HFF-Myc (cell line): ENCODE measurements around the gene ID1.
A peak's percentile ranks its signal among the peaks of the same experiment; 100 is the strongest.
"Not testable (repeated sequence)": the region's sequence is repeated elsewhere in the genome, so short reads cannot be mapped to it uniquely, and the experiment has no call there.

ENCODE experiments used
- DNase-seq: peaks from one replicate; pipeline ENCODE4 v3.0.0-alpha.2; 2011; ENCODE audit warnings: low read depth; ENCODE audit errors: extremely low read depth
- H3K4me3 ChIP-seq: replicated peaks from 2 replicates; pipeline ENCODE4 v1.5.1; 2011; ENCODE audit warnings: low read depth, mild to moderate bottlenecking, control low read depth, low read length
- CTCF ChIP-seq: IDR thresholded peaks from 2 replicates; pipeline ENCODE4 v1.5.1; 2012; ENCODE audit warnings: mild to moderate bottlenecking, low read depth, low read length, control low read depth; ENCODE audit errors: missing control alignments

The ID1 gene

GRCh38 chr20:31573555-31574321, 31.4 kb upstream of the ID1 start:
- TF ChIP-seq CTCF, result no peak
- H3K4me3 ChIP-seq, result peak overlapping the region; percentile 48
- DNase-seq, result no peak

DNA sequence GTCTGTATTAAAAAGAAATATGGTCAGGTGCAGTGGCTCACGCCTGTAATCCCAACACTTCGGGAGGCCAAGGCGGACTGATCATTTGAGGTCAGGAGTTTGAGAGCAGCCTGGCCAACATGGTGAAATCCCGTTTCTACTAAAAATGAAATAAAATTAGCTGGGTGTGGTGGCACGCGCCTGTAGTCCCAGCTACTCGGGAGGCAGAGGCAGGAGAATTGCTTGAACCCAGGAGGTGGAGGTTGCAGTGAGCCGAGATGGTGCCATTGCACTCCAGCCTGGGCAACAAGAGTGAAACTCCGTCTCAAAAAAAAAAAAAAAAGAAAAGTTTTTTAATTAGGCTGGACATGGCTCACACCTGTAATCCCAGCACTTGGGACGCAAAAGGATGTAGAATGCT, 30.1 kb upstream of the ID1 start:
- H3K4me3 ChIP-seq, DNase-seq: not testable (repeated sequence)

DNA sequence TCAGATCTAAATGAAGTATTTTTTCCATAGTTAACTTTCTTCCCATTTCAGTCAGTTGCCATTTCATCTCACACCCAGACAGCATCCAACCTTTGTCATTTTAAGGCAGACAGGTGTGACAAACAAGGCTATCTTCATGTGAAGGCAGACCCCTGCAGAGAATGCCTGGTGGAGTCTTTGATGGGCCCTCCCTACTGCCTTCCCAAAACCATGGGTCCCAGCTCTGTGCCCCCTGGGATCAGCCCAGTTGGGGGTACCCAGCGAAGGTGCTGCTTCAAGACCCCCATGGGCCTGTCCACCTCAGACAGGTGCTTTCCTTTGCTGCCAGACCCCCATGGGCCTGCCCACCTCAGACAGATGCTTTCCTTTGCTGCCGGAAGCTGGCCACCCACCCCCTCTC, 28.3 kb upstream of the ID1 start:
- no peak for TF ChIP-seq CTCF
- no peak overlapping the region for H3K4me3 ChIP-seq
- DNase-seq, result no peak

GRCh38 chr20:31577194-31577593, 27.9 kb upstream of the ID1 start:
- TF ChIP-seq CTCF, result no peak
- no peak overlapping the region for H3K4me3 ChIP-seq
- no peak for DNase-seq

GRCh38 chr20:31578448-31579138, 26.5 kb upstream of the ID1 start:
- no peak for DNase-seq
- no peak overlapping the region for H3K4me3 ChIP-seq
- TF ChIP-seq CTCF, result no peak

- DNase-seq, result no peak
Observed at GRCh38 chr20:31579245-31579644, 25.8 kb upstream of the ID1 start.

DNA sequence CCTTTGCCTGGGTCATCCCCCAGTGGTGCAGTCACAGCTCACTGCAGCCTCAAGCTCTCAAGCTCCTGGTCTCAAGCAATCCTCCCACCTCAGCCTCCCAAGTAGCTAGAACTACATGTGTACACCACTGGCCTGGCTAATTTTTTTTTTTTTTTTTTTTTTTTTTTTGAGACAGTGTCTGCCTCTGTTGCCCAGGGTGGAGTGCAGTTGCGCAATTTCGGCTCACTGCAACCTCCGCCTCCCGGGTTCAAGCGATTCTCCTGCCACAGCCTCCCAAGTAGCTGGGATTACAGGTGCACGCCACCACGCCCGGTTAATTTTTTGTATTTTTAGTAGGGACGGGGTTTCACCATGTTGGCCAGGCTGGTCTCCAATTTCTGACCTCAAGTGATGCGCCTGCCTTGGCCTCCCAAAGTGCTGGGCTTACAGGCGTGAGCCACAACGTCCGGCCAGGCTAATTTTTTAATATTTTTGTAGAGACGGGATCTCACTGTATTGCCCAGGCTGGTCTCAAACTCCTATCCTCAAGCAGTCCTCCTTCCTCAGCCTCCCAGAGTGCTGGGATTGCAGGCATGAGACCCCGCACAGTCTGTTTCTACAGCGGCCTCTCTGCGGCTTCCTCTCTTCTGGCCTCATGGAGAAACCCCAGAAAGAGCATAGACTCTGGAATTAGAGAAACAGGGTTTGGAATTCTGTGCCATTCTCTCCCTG, 25.0 kb upstream of the ID1 start:
- DNase-seq, H3K4me3 ChIP-seq: not testable (repeated sequence)

More at GRCh38 chr20:31579245-31579644, 25.8 kb upstream of the ID1 start:
- TF ChIP-seq CTCF, result no peak
- H3K4me3 ChIP-seq, result no peak overlapping the region
